K562 (cell line): ENCODE results near the gene FHIP1B. TPM values are rescaled to one million over a fixed set of nuclear protein-coding genes. Genes with fewer than 3 reads are reported as not detected.

ENCODE experiments used
- ATAC-seq: fragments of 200-7000 bp; cut with Tn5 transposase; 3 replicates; pipeline ENCODE4 v1.9.1; 2020; ENCODE audit warnings: moderate library complexity
- BruUV-seq: library from RNA; stranded (reverse); fragments of 400-500 nt; replicated peaks from 2 replicates; lab custom pipeline; 2021; lab: Mats Ljungman, UMichigan
- CTCF ChIA-PET: fragments of 300-600 bp; formaldehyde crosslinking; extraction: SDS; loops from one replicate; lab custom pipeline; 2021; ENCODE audit warnings: low intra/inter-chr PET ratio; lab: Yijun Ruan, JAX
- POLR2A ChIA-PET: fragments of 300-600, 350-650 bp; sonication (Branson Sonifier 250); formaldehyde crosslinking; extraction: SDS; loops from one replicate; lab custom pipeline; 2021; ENCODE audit warnings: antibody characterized with exemption, inconsistent platforms; lab: Yijun Ruan, JAX
- DNase-seq, 4 experiments: peaks; one replicate each; pipeline versions ENCODE4 v3.0.0 to v3.0.0-alpha.2; 2011 to 2018; ENCODE audit warnings: low spot score in 3 of 4, mixed read lengths in 3 of 4; ENCODE audit errors: extremely low read depth in 1 of 4
- FAIRE-seq: peaks from 2 replicates; lab custom pipeline; 2011; peaks lifted over from hg19 to GRCh38; lab: Jason Lieb, UNC
- H2AFZ ChIP-seq: 2 replicates; pipeline ENCODE4 v1.6.0; 2011; ENCODE audit warnings: low read depth, low read length, control low read depth, inconsistent platforms
- H3K27ac ChIP-seq: fragments of 200-600 bp; 3 replicates; pipeline ENCODE4 v1.8.0; 2011; ENCODE audit warnings: low read depth, mild to moderate bottlenecking, control low read depth, inconsistent platforms, low read length, moderate library complexity, mixed read lengths; ENCODE audit errors: extremely low read depth
- H3K27me3 ChIP-seq, 2 experiments: fragments of 300-600 bp in 1 of 2; 2 replicates in 1 of 2; 3 replicates in 1 of 2; pipeline versions ENCODE4 v1.6.0 to v1.8.0; 2011; ENCODE audit warnings: inconsistent platforms in 2 of 2, low read length in 2 of 2, mild to moderate bottlenecking in 1 of 2, mixed read lengths in 1 of 2, moderate library complexity in 1 of 2; ENCODE audit not compliant: control insufficient read depth in 2 of 2, insufficient read depth in 2 of 2
- H3K36me3 ChIP-seq: fragments of 300-600 bp; 3 replicates; pipeline ENCODE4 v1.8.0; 2011; ENCODE audit warnings: mild to moderate bottlenecking, low read length, inconsistent platforms; ENCODE audit not compliant: control insufficient read depth, insufficient read depth
- H3K4me1 ChIP-seq, 2 experiments: fragments of 200-600 bp in 1 of 2; replicated peaks in 1 of 2; 2 replicates in 1 of 2; 3 replicates in 1 of 2; pipeline versions ENCODE4 v1.5.1 to v1.8.0; 2011; ENCODE audit warnings: inconsistent platforms in 2 of 2, low read length in 2 of 2, mild to moderate bottlenecking in 1 of 2, mixed read lengths in 1 of 2, moderate library complexity in 1 of 2; ENCODE audit not compliant: control insufficient read depth in 2 of 2, insufficient read depth in 2 of 2
- H3K4me2 ChIP-seq: 2 replicates; pipeline ENCODE4 v1.6.1; 2011; ENCODE audit warnings: low read length, control low read depth, inconsistent platforms, mixed read lengths; ENCODE audit not compliant: insufficient read depth
- H3K4me3 ChIP-seq: fragments of 200-600 bp; sonication (generic), shearing (Covaris generic); 2 replicates; pipeline ENCODE4 v1.5.1; 2016; ENCODE audit warnings: control low read depth, inconsistent platforms
- H3K79me2 ChIP-seq: fragments of 200-600 bp; 3 replicates; pipeline ENCODE4 v1.8.0; 2011; ENCODE audit warnings: low read length, inconsistent platforms; ENCODE audit not compliant: control insufficient read depth, insufficient read depth
- H3K9ac ChIP-seq, 2 experiments: 2 replicates each; pipeline versions ENCODE4 v1.6.0 to v1.6.1; 2011; ENCODE audit warnings: low read depth in 2 of 2, low read length in 2 of 2, control low read depth in 1 of 2, inconsistent platforms in 1 of 2, mild to moderate bottlenecking in 1 of 2, mixed read lengths in 1 of 2; ENCODE audit not compliant: insufficient read depth in 1 of 2
- H3K9me1 ChIP-seq: one replicate; pipeline ENCODE4 v1.6.0; 2011; ENCODE audit warnings: inconsistent platforms, mild to moderate bottlenecking, low read length, moderate library complexity; ENCODE audit not compliant: control insufficient read depth, insufficient read depth
- H3K9me3 ChIP-seq: replicated peaks from 2 replicates; pipeline ENCODE4 v1.5.1; 2011; ENCODE audit warnings: low read depth, low read length, inconsistent platforms; ENCODE audit not compliant: control insufficient read depth, insufficient read depth
- H4K20me1 ChIP-seq: replicated peaks from 2 replicates; pipeline ENCODE4 v1.6.1; 2011; ENCODE audit warnings: low read length, inconsistent platforms, mixed read lengths; ENCODE audit not compliant: control insufficient read depth, insufficient read depth
- CHD7 ChIP-seq: fragments of 200-600 bp; sonication (generic); IDR thresholded peaks from one replicate; pipeline ENCODE4 v1.6.1; 2012; ENCODE audit warnings: mild to moderate bottlenecking, low read depth, low read length, inconsistent platforms
- SRSF9 ChIP-seq: fragments of 200-400 bp; formaldehyde crosslinking; IDR thresholded peaks from 2 replicates; pipeline ENCODE4 v1.6.1; 2017; ENCODE audit warnings: low read depth, low read length, borderline replicate concordance
- U2AF1 ChIP-seq: fragments of 200-400 bp; formaldehyde crosslinking; optimal IDR thresholded peaks from 2 replicates; pipeline ENCODE3; 2017; ENCODE audit warnings: mild to moderate bottlenecking, low read depth, low read length, moderate library complexity
- UBTF ChIP-seq, 2 experiments: IDR thresholded peaks; 2 replicates each; pipeline ENCODE4 v1.6.1; 2012; ENCODE audit warnings: improper control_type of control experiment in 2 of 2, low read depth in 2 of 2, low read length in 2 of 2, borderline replicate concordance in 1 of 2
- WGBS: fragments of 100-300 bp; shearing (Covaris generic); methylation state at CpG from one replicate; pipeline ENCODE4 v1.1.6; 2016; ENCODE audit warnings: low coverage, mixed read lengths; ENCODE audit not compliant: insufficient coverage; ENCODE audit errors: missing lambda C conversion rate; 5-methylcytosine and 5-hydroxymethylcytosine counted together
- in situ Hi-C: fragments of 300-500 bp; cut with MboI; formaldehyde crosslinking; loops from 4 replicates; pipeline ENCODE4 v1.15.0; 2018; ENCODE audit warnings: inconsistent platforms, mixed read lengths
- intact Hi-C: fragments of 100-400 bp; cut with micrococcal nuclease; formaldehyde crosslinking; loops from 2 replicates; pipeline ENCODE4 v1.14.2; 2022
- polyA plus RNA-seq, 8 experiments: library from polyadenylated mRNA; depleted of rRNA in 4 of 8; stranded (reverse) in 5 of 8; unstranded in 3 of 8; fragments of >200 nt; fragmentation: Nextera tagmentation in 2 of 8; fragmentation: Illumina TruSeq in 1 of 8; extraction: Ambion mirVana in 2 of 8; extraction: Trizol in 1 of 8; gene quantifications; 2 replicates each; pipeline versions ENCODE4 v1.2.1 to v1.2.3, GENCODE V29; 2011 to 2014; ENCODE audit warnings: inconsistent platforms in 1 of 8, missing spikeins in 1 of 8
- total RNA-seq, 7 experiments: library from RNA; depleted of rRNA in 6 of 7; stranded (reverse); fragments of >200 nt in 6 of 7; fragmentation: Illumina TruSeq in 2 of 7; extraction: Trizol in 2 of 7; gene quantifications; 2 replicates each; pipeline versions ENCODE4 v1.2.1 to v1.2.3, GENCODE V29; 2011 to 2021; ENCODE audit warnings: low replicate concordance in 1 of 7

Gene FHIP1B
- total and polyA plus RNA-seq, 9 of the 15 experiments (the other 6 are each of a cell fraction or from before 2014, with no cell fraction given), result 0.94 to 24.7 (median 15.6) TPM

GRCh38 chr11:6199174-6199810 is 35.1 kb downstream of the FHIP1B start, which contains the start of gene OR52W1 (continued):
- TF ChIP-seq UBTF (IDR thresholded peaks at IDR 0.05; ENCODE audit: borderline replicate concordance in 1 of 2, low read depth in 2 of 2, low read length in 2 of 2) (no peak), SRSF9 (no peak)
- TF ChIP-seq, all 486 proteins: peak for 0

- POLR2A ChIA-PET, result interaction anchor here (0.6 to 1.4 kb wide), 3 partner anchors 21 to 1601 kb away, joined by 3 to 4 read pairs (median 3); no protein-coding TSS in a partner anchor
- no peak overlapping the region for H3K4me2 ChIP-seq
- no peak for TF ChIP-seq U2AF1
- TF ChIP-seq CHD7, result no peak
Measured at GRCh38 chr11:6197466-6198200, 36.8 kb downstream of the FHIP1B start.

More at GRCh38 chr11:6197466-6198200, 36.8 kb downstream of the FHIP1B start:
- H3K27ac ChIP-seq, result no peak overlapping the region
- BruUV-seq, result no TSS peak
- in situ Hi-C loops, result no loop called here
- H3K79me2 ChIP-seq, result no peaks in the 10 kb centered on the region; the same call in 2 of the 3 replicates
- H4K20me1 ChIP-seq, result no peaks in the 10 kb centered on the region
- CTCF ChIA-PET, result no interaction called here
- FAIRE-seq (no peak), DNase-seq (no peak), ATAC-seq (no peak)
- no peak overlapping the region for H3K4me3 ChIP-seq
- H3K9ac ChIP-seq, result no peak overlapping the region
- H3K9me3 ChIP-seq, result no peaks in the 10 kb centered on the region
- intact Hi-C loops, result no loop called here
- WGBS, result 2% methylated on average over 4 of the region's 4 CpGs
- no peak overlapping the region for H2AFZ ChIP-seq
- peaks cover 2% of the 10 kb centered on the region for H3K9me1 ChIP-seq
- no peaks in the 10 kb centered on the region for H3K36me3 ChIP-seq
- no peaks in the 10 kb centered on the region for H3K4me1 ChIP-seq
- peaks cover 0 to 7% of the 10 kb centered on the region in 2 experiments; a peak in 3 of 5 replicates for H3K27me3 ChIP-seq
